ENCODE measurements around the gene EML6.

DNA sequence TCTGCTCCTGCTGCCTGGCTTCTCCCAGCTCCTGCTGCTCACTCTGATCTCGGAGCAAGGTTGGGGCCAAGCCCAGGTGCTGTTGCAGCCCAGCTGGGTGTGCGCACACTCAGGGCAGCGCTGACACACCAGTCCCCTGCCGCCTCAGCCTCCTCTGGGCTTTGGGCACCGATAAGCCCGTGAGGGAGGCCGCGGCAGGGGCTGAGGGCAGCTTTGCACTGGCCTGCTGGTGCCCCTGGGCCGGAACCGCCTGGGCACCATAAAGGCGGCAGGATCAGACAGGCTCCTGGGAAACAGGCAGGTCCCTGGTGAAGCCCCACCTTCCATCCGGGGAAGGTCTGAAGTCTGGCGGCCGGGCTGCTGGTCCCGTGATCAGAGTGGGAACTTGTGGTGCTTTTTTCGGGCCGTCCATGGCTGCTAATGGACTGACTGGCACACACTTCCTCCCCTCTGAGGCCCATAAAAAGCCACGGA, 14.1 kb upstream of the EML6 start:
- TF ChIP-seq EZH2 (IDR thresholded peaks at IDR 0.05; ENCODE audit: low read length, missing control alignments), result no peak
- TF ChIP-seq, protein P1, sequence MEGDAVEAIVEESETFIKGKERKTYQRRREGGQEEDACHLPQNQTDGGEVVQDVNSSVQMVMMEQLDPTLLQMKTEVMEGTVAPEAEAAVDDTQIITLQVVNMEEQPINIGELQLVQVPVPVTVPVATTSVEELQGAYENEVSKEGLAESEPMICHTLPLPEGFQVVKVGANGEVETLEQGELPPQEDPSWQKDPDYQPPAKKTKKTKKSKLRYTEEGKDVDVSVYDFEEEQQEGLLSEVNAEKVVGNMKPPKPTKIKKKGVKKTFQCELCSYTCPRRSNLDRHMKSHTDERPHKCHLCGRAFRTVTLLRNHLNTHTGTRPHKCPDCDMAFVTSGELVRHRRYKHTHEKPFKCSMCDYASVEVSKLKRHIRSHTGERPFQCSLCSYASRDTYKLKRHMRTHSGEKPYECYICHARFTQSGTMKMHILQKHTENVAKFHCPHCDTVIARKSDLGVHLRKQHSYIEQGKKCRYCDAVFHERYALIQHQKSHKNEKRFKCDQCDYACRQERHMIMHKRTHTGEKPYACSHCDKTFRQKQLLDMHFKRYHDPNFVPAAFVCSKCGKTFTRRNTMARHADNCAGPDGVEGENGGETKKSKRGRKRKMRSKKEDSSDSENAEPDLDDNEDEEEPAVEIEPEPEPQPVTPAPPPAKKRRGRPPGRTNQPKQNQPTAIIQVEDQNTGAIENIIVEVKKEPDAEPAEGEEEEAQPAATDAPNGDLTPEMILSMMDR (conservative IDR thresholded peaks at IDR 0.05 in 1 of 2, IDR thresholded peaks at IDR 0.05 in 1 of 2; ENCODE audit: low read depth in 1 of 2, low read length in 2 of 2), result no peak

Measured in fibroblast of lung (primary cell).